AG09319 (cell line): ENCODE results near the gene NYNRIN.
"Not testable (repeated sequence)": the region's sequence is repeated elsewhere in the genome, so short reads cannot be mapped to it uniquely, and the experiment has no call there.

Source experiments
- DNase-seq: peaks from one replicate; pipeline ENCODE4 v3.0.0-alpha.2; 2010; ENCODE audit warnings: low read depth; ENCODE audit errors: extremely low read depth
- CTCF ChIP-seq: IDR thresholded peaks from 2 replicates; pipeline ENCODE4 v1.5.1; 2011; ENCODE audit warnings: low read depth, mild to moderate bottlenecking, inconsistent platforms, low read length, moderate library complexity

NYNRIN gene

GRCh38 chr14:24387009-24387345, 11.8 kb upstream of the NYNRIN start:
- DNase-seq: no peak

GRCh38 chr14:24387579-24387978, 11.2 kb upstream of the NYNRIN start:
- DNase-seq: not testable (repeated sequence)

More at GRCh38 chr14:24387009-24387345, 11.8 kb upstream of the NYNRIN start:
- no peak for TF ChIP-seq CTCF

- no peak for TF ChIP-seq CTCF
- no peak for DNase-seq
These were observed 10.2 kb upstream of the NYNRIN start for GRCh38 chr14:24388474-24389179.

GRCh38 chr14:24389226-24389848, 9.5 kb upstream of the NYNRIN start:
- no peak for DNase-seq
- TF ChIP-seq CTCF: no peak

- no peak for DNase-seq
These were observed 7.9 kb upstream of the NYNRIN start for GRCh38 chr14:24390701-24391468.

GRCh38 chr14:24392325-24393091, 6.3 kb upstream of the NYNRIN start:
- no peak for DNase-seq
- TF ChIP-seq CTCF: no peak

More at GRCh38 chr14:24390701-24391468, 7.9 kb upstream of the NYNRIN start:
- no peak for TF ChIP-seq CTCF

- no peak for TF ChIP-seq CTCF
- DNase-seq: no peak
These were observed 4.5 kb upstream of the NYNRIN start for GRCh38 chr14:24394275-24394674.
